ENCODE results near the gene KRT31. TPM values are rescaled to one million over a fixed set of nuclear protein-coding genes. Genes with fewer than 3 reads are reported as not detected.

The KRT31 gene
- total and polyA plus RNA-seq, 2 of the 13 experiments (the other 11 are each of a cell fraction or from before 2014, with no cell fraction given): 0.05 TPM; not detected in 1

GRCh38 chr17:41367426-41368075 is 29.9 kb downstream of the KRT31 start (continued):
- TF ChIP-seq, protein P1, sequence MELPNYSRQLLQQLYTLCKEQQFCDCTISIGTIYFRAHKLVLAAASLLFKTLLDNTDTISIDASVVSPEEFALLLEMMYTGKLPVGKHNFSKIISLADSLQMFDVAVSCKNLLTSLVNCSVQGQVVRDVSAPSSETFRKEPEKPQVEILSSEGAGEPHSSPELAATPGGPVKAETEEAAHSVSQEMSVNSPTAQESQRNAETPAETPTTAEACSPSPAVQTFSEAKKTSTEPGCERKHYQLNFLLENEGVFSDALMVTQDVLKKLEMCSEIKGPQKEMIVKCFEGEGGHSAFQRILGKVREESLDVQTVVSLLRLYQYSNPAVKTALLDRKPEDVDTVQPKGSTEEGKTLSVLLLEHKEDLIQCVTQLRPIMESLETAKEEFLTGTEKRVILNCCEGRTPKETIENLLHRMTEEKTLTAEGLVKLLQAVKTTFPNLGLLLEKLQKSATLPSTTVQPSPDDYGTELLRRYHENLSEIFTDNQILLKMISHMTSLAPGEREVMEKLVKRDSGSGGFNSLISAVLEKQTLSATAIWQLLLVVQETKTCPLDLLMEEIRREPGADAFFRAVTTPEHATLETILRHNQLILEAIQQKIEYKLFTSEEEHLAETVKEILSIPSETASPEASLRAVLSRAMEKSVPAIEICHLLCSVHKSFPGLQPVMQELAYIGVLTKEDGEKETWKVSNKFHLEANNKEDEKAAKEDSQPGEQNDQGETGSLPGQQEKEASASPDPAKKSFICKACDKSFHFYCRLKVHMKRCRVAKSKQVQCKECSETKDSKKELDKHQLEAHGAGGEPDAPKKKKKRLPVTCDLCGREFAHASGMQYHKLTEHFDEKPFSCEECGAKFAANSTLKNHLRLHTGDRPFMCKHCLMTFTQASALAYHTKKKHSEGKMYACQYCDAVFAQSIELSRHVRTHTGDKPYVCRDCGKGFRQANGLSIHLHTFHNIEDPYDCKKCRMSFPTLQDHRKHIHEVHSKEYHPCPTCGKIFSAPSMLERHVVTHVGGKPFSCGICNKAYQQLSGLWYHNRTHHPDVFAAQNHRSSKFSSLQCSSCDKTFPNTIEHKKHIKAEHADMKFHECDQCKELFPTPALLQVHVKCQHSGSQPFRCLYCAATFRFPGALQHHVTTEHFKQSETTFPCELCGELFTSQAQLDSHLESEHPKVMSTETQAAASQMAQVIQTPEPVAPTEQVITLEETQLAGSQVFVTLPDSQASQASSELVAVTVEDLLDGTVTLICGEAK (IDR thresholded peaks at IDR 0.05): no peak
- TF ChIP-seq, protein P1 (CRISPR knock-in tag; IDR thresholded peaks at IDR 0.05): no peak
- TF ChIP-seq MXI1 (IDR thresholded peaks at IDR 0.05; ENCODE audit: borderline replicate concordance, low read depth, low read length) (no peak), SALL1 (CRISPR knock-in tag; IDR thresholded peaks at IDR 0.05) (no peak), CCDC6 (CRISPR knock-in tag; IDR thresholded peaks at IDR 0.05) (no peak), CREB1 (IDR thresholded peaks at IDR 0.05) (no peak), CREB1 (CRISPR knock-in tag; IDR thresholded peaks at IDR 0.05) (no peak), SIN3A (IDR thresholded peaks at IDR 0.05; ENCODE audit: borderline replicate concordance, low read depth, low read length) (no peak), HNRNPK (IDR thresholded peaks at IDR 0.05; ENCODE audit: low read depth, low read length, poor library complexity, severe bottlenecking) (no peak), ZNF670 (CRISPR knock-in tag; IDR thresholded peaks at IDR 0.05; ENCODE audit: borderline replicate concordance) (no peak)
- TF ChIP-seq, protein P2, sequence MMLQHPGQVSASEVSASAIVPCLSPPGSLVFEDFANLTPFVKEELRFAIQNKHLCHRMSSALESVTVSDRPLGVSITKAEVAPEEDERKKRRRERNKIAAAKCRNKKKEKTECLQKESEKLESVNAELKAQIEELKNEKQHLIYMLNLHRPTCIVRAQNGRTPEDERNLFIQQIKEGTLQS (CRISPR knock-in tag; IDR thresholded peaks at IDR 0.05): no peak
- TF ChIP-seq, protein P3, sequence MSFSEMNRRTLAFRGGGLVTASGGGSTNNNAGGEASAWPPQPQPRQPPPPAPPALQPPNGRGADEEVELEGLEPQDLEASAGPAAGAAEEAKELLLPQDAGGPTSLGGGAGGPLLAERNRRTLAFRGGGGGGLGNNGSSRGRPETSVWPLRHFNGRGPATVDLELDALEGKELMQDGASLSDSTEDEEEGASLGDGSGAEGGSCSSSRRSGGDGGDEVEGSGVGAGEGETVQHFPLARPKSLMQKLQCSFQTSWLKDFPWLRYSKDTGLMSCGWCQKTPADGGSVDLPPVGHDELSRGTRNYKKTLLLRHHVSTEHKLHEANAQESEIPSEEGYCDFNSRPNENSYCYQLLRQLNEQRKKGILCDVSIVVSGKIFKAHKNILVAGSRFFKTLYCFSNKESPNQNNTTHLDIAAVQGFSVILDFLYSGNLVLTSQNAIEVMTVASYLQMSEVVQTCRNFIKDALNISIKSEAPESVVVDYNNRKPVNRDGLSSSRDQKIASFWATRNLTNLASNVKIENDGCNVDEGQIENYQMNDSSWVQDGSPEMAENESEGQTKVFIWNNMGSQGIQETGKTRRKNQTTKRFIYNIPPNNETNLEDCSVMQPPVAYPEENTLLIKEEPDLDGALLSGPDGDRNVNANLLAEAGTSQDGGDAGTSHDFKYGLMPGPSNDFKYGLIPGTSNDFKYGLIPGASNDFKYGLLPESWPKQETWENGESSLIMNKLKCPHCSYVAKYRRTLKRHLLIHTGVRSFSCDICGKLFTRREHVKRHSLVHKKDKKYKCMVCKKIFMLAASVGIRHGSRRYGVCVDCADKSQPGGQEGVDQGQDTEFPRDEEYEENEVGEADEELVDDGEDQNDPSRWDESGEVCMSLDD (CRISPR knock-in tag; IDR thresholded peaks at IDR 0.05; ENCODE audit: borderline replicate concordance): no peak
- TF ChIP-seq, protein P4, sequence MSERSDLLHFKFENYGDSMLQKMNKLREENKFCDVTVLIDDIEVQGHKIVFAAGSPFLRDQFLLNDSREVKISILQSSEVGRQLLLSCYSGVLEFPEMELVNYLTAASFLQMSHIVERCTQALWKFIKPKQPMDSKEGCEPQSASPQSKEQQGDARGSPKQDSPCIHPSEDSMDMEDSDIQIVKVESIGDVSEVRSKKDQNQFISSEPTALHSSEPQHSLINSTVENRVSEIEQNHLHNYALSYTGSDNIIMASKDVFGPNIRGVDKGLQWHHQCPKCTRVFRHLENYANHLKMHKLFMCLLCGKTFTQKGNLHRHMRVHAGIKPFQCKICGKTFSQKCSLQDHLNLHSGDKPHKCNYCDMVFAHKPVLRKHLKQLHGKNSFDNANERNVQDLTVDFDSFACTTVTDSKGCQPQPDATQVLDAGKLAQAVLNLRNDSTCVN (CRISPR knock-in tag; IDR thresholded peaks at IDR 0.05; ENCODE audit: borderline replicate concordance): no peak
